GM18498 (cell line): ENCODE data around the gene ERCC6.

Source experiments
- ATAC-seq: cut with Tn5 transposase; IDR thresholded peaks from one replicate; pipeline ENCODE4 v1.9.1; 2021; ENCODE audit warnings: mild to moderate bottlenecking, moderate library complexity; ENCODE audit not compliant: unreplicated experiment

Gene ERCC6

DNA sequence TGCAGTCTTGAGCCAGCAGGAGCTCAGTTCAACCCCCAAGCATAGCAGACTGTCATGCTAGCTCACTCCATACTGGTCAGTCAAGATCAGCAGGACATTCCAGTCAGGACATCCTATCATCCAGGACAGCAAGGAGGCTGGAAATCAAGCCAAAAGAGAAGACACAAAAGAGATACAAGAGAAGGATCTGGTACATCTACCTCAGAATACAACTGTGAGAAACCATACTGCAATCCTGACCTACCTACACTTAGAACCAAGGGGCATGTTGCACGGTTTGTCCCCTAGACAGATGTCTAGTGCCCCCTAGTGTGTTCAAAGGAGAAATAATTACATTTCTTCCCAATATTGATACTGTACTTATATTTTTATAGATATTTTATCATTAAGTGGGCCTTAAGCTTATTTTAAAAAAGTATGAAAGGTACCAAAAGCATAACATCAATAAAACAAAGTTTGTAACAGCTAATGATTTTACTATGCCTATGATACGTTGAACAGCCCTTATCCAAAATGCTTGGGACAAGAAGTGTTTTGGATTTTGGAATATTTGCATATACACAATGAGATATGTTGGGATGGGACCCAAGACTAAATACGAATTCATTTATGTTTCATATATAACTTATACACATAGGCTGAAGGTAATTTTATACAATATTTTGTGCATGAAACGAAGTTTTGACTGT is 26.7 kb downstream of the ERCC6 start:
- no peak for ATAC-seq

- no peak for ATAC-seq
Observed at GRCh38 chr10:49509771-49510303, 29.1 kb downstream of the ERCC6 start.

DNA sequence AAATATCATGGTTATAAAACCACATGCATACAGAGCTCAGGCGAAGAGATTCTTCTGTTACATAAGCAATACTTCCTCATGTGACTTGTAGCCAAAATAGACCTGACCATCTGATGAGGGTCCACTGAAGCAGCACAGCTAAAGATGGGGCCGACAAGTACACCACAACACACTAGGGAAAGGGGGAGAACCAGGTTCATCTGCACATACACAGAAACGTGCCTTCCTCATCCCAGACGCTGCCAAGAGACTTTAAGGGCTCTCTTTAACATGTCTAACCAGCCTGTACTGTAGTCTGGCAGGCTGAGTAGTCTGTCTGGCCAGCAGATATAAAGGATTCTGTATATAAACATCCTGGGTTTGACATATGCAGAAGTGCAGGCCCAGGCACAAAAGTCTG is 30.3 kb downstream of the ERCC6 start:
- peak; percentile 39 for ATAC-seq

- peak; percentile 62 for ATAC-seq
Observed at GRCh38 chr10:49508249-49508648, 30.7 kb downstream of the ERCC6 start.

GRCh38 chr10:49505589-49505988 is 33.3 kb downstream of the ERCC6 start:
- no peak for ATAC-seq

- no peak for ATAC-seq
Observed at GRCh38 chr10:49505076-49505475, 33.8 kb downstream of the ERCC6 start.

- no peak for ATAC-seq
Observed at GRCh38 chr10:49504528-49504927, 34.4 kb downstream of the ERCC6 start.

DNA sequence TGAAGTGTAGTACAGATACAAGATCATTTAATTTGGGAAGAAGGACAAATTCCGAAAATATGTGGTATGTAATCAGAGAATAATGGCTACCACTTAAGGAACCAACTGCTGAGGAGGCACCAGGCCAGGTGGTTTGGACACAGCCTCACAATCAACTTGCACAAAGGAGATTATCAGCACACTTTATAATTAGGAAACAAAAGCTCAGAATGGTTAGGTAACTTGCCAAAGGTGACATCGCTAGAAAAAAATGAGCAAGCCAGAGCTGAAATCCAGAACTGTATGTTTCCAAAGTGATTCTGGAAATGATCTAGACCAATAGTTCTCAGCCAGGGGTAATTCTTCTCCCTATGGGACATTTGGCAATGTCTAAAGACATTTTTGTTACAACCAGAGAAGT is 36.6 kb downstream of the ERCC6 start:
- ATAC-seq = no peak

DNA sequence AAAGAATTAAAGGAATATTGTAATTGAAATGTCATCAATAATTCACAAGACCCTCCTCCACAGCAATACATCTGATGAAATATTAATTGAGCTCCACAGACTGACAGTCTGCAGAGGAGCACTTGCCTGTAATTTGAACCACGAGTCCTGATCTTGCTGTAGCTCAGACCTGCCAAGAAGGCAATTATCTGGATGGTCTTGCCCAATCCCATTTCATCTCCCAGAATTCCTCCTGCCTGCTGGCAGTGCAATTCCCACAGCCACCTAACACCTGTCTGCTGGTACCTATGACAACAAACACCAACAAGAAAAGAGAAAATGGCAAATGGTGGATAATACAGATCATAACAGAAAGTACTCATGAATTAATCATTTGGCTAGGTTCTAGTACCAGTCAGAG is 38.5 kb downstream of the ERCC6 start:
- ATAC-seq = no peak

DNA sequence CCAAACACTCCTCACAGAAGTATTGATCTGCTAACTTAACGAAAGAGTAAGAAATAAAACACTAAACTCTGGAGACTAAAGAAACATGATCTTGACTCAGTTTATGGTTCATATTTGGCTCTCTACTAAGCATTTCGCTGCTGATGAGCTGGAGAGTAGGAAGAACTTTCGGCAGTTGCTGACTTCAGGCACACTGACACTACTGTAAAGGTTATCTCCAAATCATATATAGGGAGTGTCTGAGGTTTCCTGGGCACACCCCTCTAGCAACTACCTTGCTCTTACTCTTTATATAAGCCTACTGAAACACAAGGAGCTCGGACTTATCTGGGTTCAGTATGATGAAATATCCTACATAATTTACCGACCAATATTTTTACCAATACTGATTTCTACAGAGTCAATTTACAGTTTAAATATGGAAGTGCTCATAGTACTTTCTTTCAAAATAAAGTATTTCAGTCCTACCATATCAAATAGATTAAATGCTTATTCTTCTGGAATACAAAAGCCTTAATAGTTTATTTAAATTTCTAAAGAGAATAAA is 39.5 kb downstream of the ERCC6 start:
- ATAC-seq = no peak

DNA sequence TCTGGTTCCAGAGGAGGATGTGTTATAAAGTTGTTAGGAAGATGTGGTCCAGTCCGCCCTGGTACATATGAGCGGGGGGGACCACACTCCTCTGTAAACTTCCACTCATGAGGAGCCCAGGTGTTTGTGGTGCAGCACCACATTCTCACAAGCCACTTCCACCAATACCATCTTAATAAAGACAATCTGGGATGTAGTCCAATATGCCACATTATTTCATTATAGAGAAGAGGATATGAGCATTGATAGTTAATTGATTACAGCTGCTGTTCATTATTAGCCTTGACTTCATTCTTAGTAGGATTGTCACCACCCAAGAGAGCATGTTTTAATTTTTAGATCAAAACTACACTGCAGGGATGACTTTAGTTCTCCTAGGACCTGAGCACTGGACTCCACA is 40.5 kb downstream of the ERCC6 start:
- ATAC-seq = no peak

DNA sequence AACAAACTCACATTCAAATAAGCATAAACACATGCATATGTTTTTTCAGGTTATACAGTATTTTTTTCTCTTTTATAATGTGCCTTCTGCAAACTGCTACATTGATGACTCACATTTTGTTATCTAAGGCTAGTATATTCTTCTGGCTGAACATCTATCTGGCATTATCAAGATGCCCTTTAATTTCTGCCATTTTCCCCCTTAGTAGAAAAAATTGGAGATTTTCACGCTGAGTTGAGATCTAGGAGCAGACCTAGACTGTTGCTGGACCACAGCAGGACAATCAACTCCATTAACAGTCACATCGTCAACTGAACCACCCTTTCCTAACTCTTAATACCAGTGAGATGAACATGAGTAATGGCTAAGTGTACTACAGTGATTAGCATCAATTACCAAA is 41.6 kb downstream of the ERCC6 start:
- ATAC-seq = no peak

DNA sequence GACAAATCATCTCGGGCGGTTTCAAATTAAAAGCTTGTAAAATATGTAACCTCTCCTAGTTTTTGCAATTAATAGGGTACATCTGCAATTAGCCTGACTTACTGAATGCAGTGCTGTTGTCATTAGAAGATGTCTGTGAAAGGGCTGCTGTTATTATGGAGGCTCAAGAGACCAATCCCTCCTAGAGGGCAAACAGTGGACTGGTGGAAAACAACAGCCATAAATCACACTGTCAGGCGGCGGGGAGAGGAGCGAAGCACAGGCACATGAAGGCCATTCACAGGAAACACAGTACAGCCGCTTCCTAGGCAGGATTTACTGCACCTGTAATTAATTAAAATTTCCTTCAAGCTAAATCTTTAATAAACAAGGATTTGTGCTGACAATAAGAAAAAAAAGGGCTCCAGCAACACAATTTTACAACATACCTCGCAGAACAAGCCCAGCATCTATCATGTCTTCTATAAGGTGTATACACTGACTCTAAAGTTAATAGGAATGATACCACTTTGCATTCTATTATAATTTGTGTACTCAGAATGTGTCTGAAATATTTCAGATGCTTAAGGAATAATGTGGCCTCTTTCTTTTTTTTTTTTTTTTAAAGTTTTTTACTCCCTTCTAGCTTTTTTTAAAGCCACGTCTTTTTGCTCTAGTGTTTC is 50.7 kb downstream of the ERCC6 start:
- ATAC-seq = no peak

DNA sequence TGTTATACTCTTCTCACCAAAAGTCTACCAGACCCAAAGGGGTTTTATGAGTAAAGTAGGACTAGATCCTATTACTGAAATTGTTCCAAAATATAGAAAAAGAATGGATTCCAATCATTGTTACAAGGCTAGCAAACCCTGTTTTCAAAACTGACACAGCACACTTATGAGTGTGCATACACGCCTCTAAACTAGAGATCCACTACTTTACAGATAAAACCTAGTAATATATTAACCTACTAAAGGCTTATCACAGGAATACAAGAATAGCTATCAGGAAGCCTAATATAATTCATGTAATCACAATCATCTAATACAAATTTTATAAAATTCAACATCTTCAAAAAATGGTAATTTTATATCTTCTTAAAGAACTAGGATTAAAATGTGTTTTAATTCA is 52.2 kb downstream of the ERCC6 start:
- ATAC-seq = no peak

DNA sequence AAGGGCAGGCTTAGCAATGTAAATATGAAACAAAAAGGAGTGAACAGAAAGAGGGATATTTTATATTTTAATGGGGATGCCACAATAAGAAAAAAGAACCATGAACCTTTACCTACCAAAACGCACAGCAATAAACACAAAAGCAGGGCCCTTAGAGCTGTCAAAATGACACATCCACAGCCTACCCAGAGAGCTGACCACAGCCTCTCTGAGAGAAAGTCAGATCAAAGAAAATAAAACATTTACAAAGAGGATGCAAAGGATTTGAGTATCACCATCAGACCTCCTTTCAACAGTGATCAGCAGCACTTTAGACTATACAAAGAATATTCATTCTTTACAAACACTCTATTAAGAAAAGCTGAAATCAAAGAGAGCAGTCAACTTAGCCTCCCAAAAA is 52.9 kb downstream of the ERCC6 start:
- no peak for ATAC-seq

GRCh38 chr10:49484486-49485235 is 54.3 kb downstream of the ERCC6 start:
- no peak for ATAC-seq

DNA sequence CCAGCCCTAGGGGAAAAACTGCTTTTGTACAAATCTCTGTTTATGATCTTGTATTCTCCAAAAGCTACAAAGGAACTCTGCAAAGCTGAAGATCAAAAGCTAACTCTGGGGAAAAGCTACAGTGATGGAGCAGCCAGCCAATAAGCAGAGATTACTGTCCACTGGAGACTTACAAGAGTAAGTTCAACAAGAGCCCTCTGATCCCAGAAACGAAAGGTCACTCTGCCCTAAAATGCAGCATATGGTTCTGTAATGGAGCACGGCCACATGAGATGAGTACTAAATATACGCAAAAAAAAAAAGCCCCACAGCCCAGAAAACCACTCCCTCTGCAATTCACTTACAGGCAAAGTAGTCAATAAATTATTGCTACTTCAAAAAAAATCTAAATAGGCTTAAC is 60.1 kb downstream of the ERCC6 start:
- no peak for ATAC-seq

- ATAC-seq = no peak
Observed at GRCh38 chr10:49474901-49475300, 64.0 kb downstream of the ERCC6 start.

- ATAC-seq = no peak
Observed at GRCh38 chr10:49471532-49471931, 67.4 kb downstream of the ERCC6 start.

DNA sequence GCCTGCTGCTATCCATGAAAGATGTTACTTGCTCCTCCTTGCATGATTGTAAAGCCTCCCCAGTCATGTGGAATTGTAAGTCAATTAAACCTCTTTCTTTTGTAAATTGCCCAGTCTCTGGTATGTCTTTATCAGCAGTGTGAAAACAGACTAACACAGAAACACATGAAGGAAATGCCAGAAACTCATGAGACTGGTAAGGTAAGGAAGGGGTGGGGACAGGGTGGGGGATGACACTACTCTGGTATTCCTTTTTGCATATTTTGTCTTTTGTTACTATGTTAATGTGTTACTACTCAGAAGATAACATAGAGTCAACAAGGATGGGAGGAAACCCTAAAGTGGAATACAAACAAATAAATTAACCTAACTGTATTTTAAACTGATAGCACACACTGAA is 73.2 kb downstream of the ERCC6 start:
- ATAC-seq = no peak
